HG02759 (cell line): ENCODE results near the gene BLTP1.
"Not testable (repeated sequence)": the region's sequence is repeated elsewhere in the genome, so short reads cannot be mapped to it uniquely, and the experiment has no call there.

ENCODE experiments used
- ATAC-seq: cut with Tn5 transposase; IDR thresholded peaks from one replicate; pipeline ENCODE4 v1.9.1; 2021; ENCODE audit warnings: mild to moderate bottlenecking, moderate library complexity; ENCODE audit not compliant: unreplicated experiment

The BLTP1 gene, protein sequence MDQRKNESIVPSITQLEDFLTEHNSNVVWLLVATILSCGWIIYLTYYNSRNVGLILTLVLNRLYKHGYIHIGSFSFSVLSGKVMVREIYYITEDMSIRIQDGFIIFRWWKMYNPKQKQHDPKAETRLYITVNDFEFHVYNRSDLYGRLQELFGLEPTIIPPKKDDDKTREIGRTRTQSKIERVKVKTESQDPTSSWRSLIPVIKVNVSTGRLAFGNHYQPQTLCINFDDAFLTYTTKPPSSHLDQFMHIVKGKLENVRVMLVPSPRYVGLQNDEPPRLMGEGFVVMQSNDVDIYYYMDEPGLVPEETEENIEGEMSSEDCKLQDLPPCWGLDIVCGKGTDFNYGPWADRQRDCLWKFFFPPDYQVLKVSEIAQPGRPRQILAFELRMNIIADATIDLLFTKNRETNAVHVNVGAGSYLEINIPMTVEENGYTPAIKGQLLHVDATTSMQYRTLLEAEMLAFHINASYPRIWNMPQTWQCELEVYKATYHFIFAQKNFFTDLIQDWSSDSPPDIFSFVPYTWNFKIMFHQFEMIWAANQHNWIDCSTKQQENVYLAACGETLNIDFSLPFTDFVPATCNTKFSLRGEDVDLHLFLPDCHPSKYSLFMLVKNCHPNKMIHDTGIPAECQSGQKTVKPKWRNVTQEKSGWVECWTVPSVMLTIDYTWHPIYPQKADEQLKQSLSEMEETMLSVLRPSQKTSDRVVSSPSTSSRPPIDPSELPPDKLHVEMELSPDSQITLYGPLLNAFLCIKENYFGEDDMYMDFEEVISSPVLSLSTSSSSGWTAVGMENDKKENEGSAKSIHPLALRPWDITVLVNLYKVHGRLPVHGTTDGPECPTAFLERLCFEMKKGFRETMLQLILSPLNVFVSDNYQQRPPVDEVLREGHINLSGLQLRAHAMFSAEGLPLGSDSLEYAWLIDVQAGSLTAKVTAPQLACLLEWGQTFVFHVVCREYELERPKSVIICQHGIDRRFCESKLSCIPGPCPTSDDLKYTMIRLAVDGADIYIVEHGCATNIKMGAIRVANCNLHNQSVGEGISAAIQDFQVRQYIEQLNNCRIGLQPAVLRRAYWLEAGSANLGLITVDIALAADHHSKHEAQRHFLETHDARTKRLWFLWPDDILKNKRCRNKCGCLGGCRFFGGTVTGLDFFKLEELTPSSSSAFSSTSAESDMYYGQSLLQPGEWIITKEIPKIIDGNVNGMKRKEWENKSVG (N-terminal part only)

GRCh38 chr4:122151982-122152710 is at the start of gene BLTP1:
BLTP1 (plus strand) TSS chr4:122152331; CDS start chr4:122170648, 18,317 bp downstream.
- peak; percentile 97 for ATAC-seq

DNA sequence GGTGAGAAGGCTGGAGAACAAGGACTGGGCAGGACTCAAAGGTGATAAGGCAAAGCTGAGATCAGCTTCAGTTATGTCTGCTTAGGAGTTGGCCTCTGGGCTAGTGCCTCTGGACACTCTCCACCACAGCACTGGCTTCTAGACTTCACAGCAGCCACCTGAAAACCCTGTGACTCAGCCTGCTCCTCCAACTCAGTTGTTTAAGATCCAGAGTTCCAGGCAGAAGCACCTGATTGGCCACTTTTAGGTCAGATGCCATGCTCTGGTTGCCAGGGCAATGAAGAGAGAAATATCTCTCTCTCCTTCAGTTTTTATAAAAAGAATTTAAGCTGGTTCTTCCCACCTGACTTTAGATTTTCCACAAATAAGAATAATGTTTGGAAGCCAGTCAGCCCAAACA is 47.9 kb upstream of the BLTP1 start:
- no peak for ATAC-seq

DNA sequence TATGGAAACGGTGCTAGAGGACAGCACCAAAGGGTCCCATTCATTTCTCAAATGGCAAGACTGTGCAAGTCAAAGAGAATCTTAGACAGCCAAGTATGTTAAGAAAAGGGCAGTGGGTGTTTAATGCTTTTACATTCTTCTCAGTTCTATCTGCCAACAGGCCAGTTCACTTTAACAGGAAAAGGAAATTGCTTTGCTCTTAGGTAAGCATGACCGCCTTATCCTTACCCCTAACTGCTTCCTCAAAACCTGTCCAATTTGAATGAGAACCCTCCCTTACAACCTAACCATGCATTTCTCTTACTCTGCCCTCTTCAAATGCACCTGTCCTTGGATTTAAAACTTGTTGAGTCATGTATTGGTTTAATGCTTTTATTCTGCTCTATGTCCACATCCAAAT is 44.5 kb upstream of the BLTP1 start:
- ATAC-seq, result no peak

GRCh38 chr4:122110304-122110703 is 41.8 kb upstream of the BLTP1 start:
- ATAC-seq, result not testable (repeated sequence)

DNA sequence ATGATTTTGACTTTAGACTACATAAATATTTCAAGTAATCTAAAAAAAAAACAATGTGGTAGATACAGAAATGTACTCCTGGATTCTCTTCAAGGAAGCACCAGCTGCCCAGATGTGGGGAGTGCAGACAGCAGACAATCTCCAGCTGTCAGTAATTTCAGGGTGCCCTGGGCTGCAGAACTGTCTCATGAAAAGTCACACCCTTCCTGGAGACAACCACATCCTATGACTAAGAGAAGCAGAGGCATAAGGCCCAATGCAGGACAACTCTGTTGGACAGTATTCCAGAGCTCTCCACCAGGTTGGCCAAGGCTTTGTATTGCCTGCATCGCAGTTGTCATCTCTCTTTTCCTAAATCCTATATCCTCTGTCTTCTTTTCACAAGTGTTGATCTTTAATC is 34.4 kb upstream of the BLTP1 start:
- no peak for ATAC-seq

- no peak for ATAC-seq
Observed at GRCh38 chr4:122118243-122118642, 33.9 kb upstream of the BLTP1 start.

DNA sequence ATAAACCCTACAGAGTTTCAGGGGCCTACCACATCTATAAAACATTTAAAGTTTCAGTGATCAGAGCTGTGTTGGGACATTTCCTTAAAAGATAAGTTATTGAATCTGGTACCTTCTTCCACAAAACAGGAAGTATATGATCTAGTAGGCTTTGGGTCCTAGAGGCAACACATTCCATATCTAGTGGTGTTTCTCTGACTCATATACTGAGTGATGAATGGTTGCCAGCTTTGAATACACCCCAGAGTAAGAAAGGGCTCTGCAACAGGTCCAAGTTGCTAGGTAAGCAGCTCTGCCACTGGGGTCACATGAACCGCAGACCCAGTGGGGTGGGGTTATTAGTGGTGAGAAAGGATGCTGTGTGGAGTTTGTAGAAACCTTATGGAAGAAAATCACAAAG is 32.4 kb upstream of the BLTP1 start:
- ATAC-seq, result no peak

DNA sequence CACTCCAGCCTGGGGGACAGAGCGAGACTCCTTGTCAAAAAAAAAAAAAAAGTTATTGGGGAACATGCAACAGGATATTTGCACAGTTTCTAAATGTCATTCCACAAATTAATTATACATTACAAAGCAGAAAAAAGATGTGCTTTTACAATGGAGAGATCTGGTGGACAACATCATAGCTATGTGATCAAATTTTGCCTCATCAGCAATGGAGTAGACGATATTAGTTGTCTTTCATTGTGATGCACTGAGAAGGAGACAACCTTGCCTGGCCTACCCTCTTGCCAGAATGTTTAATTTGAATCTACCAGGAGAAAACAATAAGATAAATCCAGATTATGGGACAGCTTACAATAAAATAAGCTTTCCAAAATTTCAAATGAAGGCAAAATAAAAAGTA is 30.5 kb upstream of the BLTP1 start:
- no peak for ATAC-seq

GRCh38 chr4:122122083-122122482 is 30.0 kb upstream of the BLTP1 start:
- no peak for ATAC-seq

- ATAC-seq, result no peak
Observed at GRCh38 chr4:122129061-122129460, 23.1 kb upstream of the BLTP1 start.

GRCh38 chr4:122131562-122132157 is 20.5 kb upstream of the BLTP1 start:
- ATAC-seq, result no peak

DNA sequence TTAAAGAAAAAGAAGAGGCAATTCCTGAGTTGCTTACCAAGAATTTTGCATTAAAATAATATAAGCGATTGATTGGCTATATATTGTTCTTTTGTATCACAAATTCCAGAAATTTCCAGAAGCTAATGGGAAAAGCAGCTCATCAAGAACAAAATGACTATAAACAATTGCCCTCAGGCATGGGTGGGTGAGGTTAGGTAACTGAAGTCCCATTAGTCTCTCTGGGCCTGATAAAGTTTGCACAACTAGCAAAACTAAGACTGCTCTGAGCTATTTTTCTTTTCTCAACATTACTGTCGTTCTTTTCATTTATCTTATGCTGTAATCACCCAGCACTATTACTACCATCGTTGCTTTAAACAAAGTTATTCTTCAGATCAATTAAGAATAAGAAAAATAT is 19.2 kb upstream of the BLTP1 start:
- ATAC-seq, result no peak

- ATAC-seq, result no peak
Observed at GRCh38 chr4:122139139-122139538, 13.0 kb upstream of the BLTP1 start.

GRCh38 chr4:122140834-122141233 is 11.3 kb upstream of the BLTP1 start:
- no peak for ATAC-seq

- ATAC-seq, result no peak
Observed at GRCh38 chr4:122142687-122143086, 9.4 kb upstream of the BLTP1 start.

- ATAC-seq, result no peak
Observed at GRCh38 chr4:122146652-122147051, 5.5 kb upstream of the BLTP1 start.

- no peak for ATAC-seq
Observed at GRCh38 chr4:122150931-122151330, 1.2 kb upstream of the BLTP1 start.

GRCh38 chr4:122152711-122153226 is 638 bp downstream of the BLTP1 start:
- peak; percentile 36 for ATAC-seq

- no peak for ATAC-seq
Observed at GRCh38 chr4:122156819-122157218, 4.7 kb downstream of the BLTP1 start.

- no peak for ATAC-seq
Observed at GRCh38 chr4:122163301-122163700, 11.2 kb downstream of the BLTP1 start.
